ENCODE data around the gene BBOF1. TPM values are rescaled to one million over a fixed set of nuclear protein-coding genes. Genes with fewer than 3 reads are reported as not detected.

BBOF1 gene
- polyA plus RNA-seq, 1 donor from 2014 or later, result 2.2 TPM

- H3K4me3 Mint-ChIP-seq, result no peak overlapping the region
Observed at GRCh38 chr14:74064426-74064825, 45.3 kb downstream of the BBOF1 start.

GRCh38 chr14:74064883-74065282 is 45.7 kb downstream of the BBOF1 start:
- Mint-ChIP-seq H3K9me3 (no peaks in the 10 kb centered on the region), H3K4me3 (no peak overlapping the region), H3K27me3 (no peaks in the 10 kb centered on the region), H3K36me3 (peaks cover 13% of the 10 kb centered on the region), H3K4me1 (no peaks in the 10 kb centered on the region), H3K27ac (no peak overlapping the region)

More at GRCh38 chr14:74064426-74064825, 45.3 kb downstream of the BBOF1 start:
- H3K36me3 Mint-ChIP-seq, result peaks cover 13% of the 10 kb centered on the region
- no peaks in the 10 kb centered on the region for H3K4me1 Mint-ChIP-seq
- no peak overlapping the region for H3K27ac Mint-ChIP-seq
- H3K27me3 Mint-ChIP-seq, result no peaks in the 10 kb centered on the region
- H3K9me3 Mint-ChIP-seq, result no peaks in the 10 kb centered on the region

- Mint-ChIP-seq H3K36me3 (peaks cover 13% of the 10 kb centered on the region), H3K9me3 (no peaks in the 10 kb centered on the region), H3K4me1 (no peaks in the 10 kb centered on the region), H3K27ac (no peak overlapping the region), H3K4me3 (no peak overlapping the region), H3K27me3 (no peaks in the 10 kb centered on the region)
Observed at GRCh38 chr14:74065746-74066575, 46.8 kb downstream of the BBOF1 start.

- no peak overlapping the region for H3K27ac Mint-ChIP-seq
- H3K4me1 Mint-ChIP-seq, result no peaks in the 10 kb centered on the region
- H3K9me3 Mint-ChIP-seq, result no peaks in the 10 kb centered on the region
- H3K27me3 Mint-ChIP-seq, result no peaks in the 10 kb centered on the region
- no peak overlapping the region for H3K4me3 Mint-ChIP-seq
- peaks cover 5% of the 10 kb centered on the region for H3K36me3 Mint-ChIP-seq
Observed at GRCh38 chr14:74077401-74077800, 58.3 kb downstream of the BBOF1 start.

- H3K27ac Mint-ChIP-seq, result no peak overlapping the region
- H3K4me3 Mint-ChIP-seq, result no peak overlapping the region
- H3K9me3 Mint-ChIP-seq, result no peaks in the 10 kb centered on the region
- no peaks in the 10 kb centered on the region for H3K27me3 Mint-ChIP-seq
- H3K36me3 Mint-ChIP-seq, result peaks cover 5% of the 10 kb centered on the region
- peaks cover 7 to 17% (median 7%) of the 10 kb centered on the region in 3 donors for H3K4me1 Mint-ChIP-seq
Observed at GRCh38 chr14:74080820-74081460, 61.8 kb downstream of the BBOF1 start.

GRCh38 chr14:74081491-74081890 is 62.3 kb downstream of the BBOF1 start:
- H3K4me3 Mint-ChIP-seq, result no peak overlapping the region
- no peaks in the 10 kb centered on the region for H3K27me3 Mint-ChIP-seq
- H3K27ac Mint-ChIP-seq, result no peak overlapping the region
- H3K4me1 Mint-ChIP-seq, result peaks cover 9 to 20% (median 12%) of the 10 kb centered on the region in 3 donors
- H3K9me3 Mint-ChIP-seq, result no peaks in the 10 kb centered on the region
- peaks cover 5% of the 10 kb centered on the region for H3K36me3 Mint-ChIP-seq

GRCh38 chr14:74083161-74083560 is 64.0 kb downstream of the BBOF1 start:
- Mint-ChIP-seq H3K27me3 (no peaks in the 10 kb centered on the region), H3K4me3 (peak overlapping the region; percentile 81 to 100 (median 100)), H3K4me1 (peaks cover 9 to 20% (median 14%) of the 10 kb centered on the region in 3 donors), H3K27ac (peak overlapping the region in 1 of 3 donors; percentile 74), H3K36me3 (no peaks in the 10 kb centered on the region), H3K9me3 (no peaks in the 10 kb centered on the region)

- Mint-ChIP-seq H3K36me3 (peaks cover 2% of the 10 kb centered on the region), H3K4me1 (peaks cover 9 to 23% (median 16%) of the 10 kb centered on the region in 3 donors), H3K27ac (peak overlapping the region; percentile 62 to 97 (median 74)), H3K9me3 (no peaks in the 10 kb centered on the region), H3K4me3 (peak overlapping the region; percentile 81 to 100 (median 100)), H3K27me3 (no peaks in the 10 kb centered on the region)
Observed at GRCh38 chr14:74083784-74084276, 64.7 kb downstream of the BBOF1 start.

- Mint-ChIP-seq H3K36me3 (peaks cover 5% of the 10 kb centered on the region), H3K27ac (peak within 1 kb of the TSS; percentile 62 to 97 (median 74)), H3K4me1 (peaks cover 9 to 26% (median 20%) of the 10 kb centered on the region in 3 donors), H3K4me3 (peak within 1 kb of the TSS; percentile 81 to 100 (median 100)), H3K9me3 (no peaks in the 10 kb centered on the region), H3K27me3 (no peaks in the 10 kb centered on the region)
Observed at GRCh38 chr14:74084277-74085046, 65.3 kb downstream of the BBOF1 start, which contains the start of the genes ALDH6A1 and LIN52. Gene ALDH6A1, minus strand, starts transcription at chr14:74084453. Its CDS starts 59 bp downstream, at chr14:74084394. Gene LIN52, plus strand, starts transcription at chr14:74084956. Its CDS starts 19 bp downstream, at chr14:74084975.

GRCh38 chr14:74085047-74085637 is 66.0 kb downstream of the BBOF1 start:
- H3K4me3 Mint-ChIP-seq, result peak overlapping the region; percentile 81 to 100 (median 100)
- no peaks in the 10 kb centered on the region for H3K9me3 Mint-ChIP-seq
- H3K36me3 Mint-ChIP-seq, result peaks cover 5% of the 10 kb centered on the region
- peak overlapping the region; percentile 62 to 97 (median 74) for H3K27ac Mint-ChIP-seq
- peaks cover 9 to 26% (median 20%) of the 10 kb centered on the region in 3 donors for H3K4me1 Mint-ChIP-seq
- no peaks in the 10 kb centered on the region for H3K27me3 Mint-ChIP-seq

- peaks cover 5% of the 10 kb centered on the region for H3K36me3 Mint-ChIP-seq
- no peaks in the 10 kb centered on the region for H3K9me3 Mint-ChIP-seq
- peak overlapping the region; percentile 81 to 100 (median 100) for H3K4me3 Mint-ChIP-seq
- no peaks in the 10 kb centered on the region for H3K27me3 Mint-ChIP-seq
- H3K27ac Mint-ChIP-seq, result peak overlapping the region; percentile 74 to 97 (median 85)
- peaks cover 9 to 26% (median 20%) of the 10 kb centered on the region in 3 donors for H3K4me1 Mint-ChIP-seq
Observed at GRCh38 chr14:74085828-74086227, 66.7 kb downstream of the BBOF1 start.

GRCh38 chr14:74089251-74090020 is 70.3 kb downstream of the BBOF1 start:
- peaks cover 9 to 20% (median 18%) of the 10 kb centered on the region in 3 donors for H3K4me1 Mint-ChIP-seq
- no peaks in the 10 kb centered on the region for H3K9me3 Mint-ChIP-seq
- H3K27me3 Mint-ChIP-seq, result no peaks in the 10 kb centered on the region
- no peak overlapping the region for H3K4me3 Mint-ChIP-seq
- peak overlapping the region in 1 of 3 donors; percentile 4 for H3K27ac Mint-ChIP-seq
- H3K36me3 Mint-ChIP-seq, result peaks cover 5% of the 10 kb centered on the region

GRCh38 chr14:74105381-74105780 is 86.2 kb downstream of the BBOF1 start:
- Mint-ChIP-seq H3K27ac (no peak overlapping the region), H3K27me3 (no peaks in the 10 kb centered on the region), H3K9me3 (no peaks in the 10 kb centered on the region), H3K4me1 (peaks cover 0 to 2% (median 0%) of the 10 kb centered on the region in 3 donors), H3K36me3 (peaks cover 11% of the 10 kb centered on the region), H3K4me3 (no peak overlapping the region)

Data from IgD-negative memory B cell (primary cell).